OCI-M1 (cell line): ENCODE measurements around the gene TAT.
"Not testable (repeated sequence)": the region's sequence is repeated elsewhere in the genome, so short reads cannot be mapped to it uniquely, and the experiment has no call there.

Experiments used
- DNase-seq: peaks from one replicate; lab custom pipeline; 2025; lab: John Stamatoyannopoulos, UW

TAT gene

DNA sequence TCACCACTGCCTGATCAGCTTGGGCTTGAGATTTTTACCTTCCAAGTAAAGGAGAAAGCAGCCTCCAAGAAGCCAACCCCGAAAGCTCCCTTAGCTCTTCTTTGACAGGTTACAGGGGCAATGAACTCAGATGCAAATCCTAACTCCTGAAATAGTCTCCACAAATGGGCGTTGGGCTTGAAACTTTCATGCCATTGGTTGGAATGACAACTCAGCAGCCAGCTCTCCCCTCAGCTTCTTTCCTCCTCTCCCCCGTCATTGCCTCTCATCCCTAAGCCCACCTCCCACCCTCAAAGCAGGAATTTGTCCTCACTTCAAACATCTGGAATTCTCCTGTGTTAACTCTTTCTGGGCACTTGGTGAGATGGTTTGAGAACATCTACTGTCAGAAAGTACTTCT lies at the start of gene TAT:
Gene TAT (minus strand): TSS at position 122 of the 400 bp plus-strand sequence. CDS start 677 bp downstream, outside the sequence.
- DNase-seq: no peak

DNA sequence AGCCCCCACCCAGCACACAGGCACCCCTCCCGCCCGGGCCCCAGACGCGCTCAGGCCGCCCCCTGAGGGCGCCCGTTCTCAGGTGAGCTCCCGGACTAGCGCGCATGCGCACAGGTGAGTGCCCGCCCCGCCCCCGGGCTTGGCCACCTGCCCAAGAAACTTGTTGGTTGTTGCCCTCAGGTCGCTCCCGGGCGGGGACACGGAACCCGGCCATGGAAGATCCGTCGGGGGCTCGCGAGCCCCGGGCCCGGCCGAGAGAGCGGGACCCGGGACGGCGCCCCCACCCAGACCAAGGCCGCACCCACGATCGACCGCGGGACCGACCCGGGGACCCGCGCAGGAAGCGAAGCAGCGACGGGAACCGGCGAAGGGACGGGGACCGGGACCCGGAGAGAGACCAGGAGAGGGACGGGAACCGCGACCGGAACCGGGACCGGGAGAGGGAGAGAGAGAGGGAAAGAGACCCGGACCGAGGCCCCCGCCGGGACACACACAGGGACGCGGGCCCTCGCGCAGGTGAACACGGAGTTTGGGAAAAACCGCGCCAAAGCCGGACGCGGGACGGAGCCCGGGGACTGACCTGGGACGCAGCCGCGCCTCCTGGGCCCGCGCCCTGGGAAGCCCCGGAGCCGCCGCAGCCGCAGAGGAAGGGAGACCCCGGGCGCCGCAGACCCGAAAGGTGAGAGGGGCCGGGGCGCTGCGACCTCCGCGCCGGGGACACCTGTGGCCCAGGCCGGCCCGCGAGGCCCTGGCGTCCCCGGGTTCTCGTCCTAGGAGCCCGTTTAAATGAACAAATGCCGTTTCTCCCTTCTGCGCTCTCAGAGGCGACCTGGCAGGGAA lies 49.3 kb upstream of the TAT start, which contains the start of gene MARVELD3:
Gene MARVELD3 (plus strand): TSS at position 167 of the 840 bp plus-strand sequence. CDS start 46 bp downstream, at position 213.
- DNase-seq: no peak

DNA sequence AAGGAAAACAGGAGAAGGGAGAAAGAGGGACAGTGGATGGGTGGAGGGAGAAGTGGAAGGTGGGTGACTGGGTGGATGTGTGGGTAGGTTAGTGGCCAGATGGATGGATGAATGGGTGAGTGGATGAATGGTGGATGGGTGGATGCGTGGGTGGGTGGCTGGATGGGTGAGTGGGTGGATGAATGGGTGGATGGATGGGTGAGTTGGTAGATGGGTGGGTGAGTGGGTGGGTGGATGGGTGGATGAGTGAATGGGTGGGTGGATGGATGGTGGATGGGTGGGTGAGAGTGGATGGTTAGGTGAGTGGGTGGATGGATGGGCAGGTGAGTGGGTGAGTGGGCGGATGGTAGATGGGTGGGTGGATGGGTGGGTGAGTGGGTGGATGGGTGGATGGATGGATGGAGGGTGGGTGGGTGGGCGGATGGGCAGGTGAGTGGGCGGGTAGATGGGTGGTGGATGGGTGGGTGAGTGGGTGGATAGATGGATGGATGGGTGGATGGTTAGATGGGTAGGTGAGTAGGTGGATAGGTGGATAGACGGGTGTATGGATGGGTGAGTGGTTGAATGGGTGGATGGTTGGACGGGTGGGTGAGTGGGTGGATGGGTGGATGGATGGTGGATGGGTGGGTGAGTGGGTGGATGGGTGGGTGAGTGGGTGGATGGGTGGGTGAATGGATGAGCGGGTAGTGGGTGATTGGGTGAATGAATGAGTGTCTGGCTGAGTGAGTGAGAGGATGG lies 48.4 kb upstream of the TAT start:
- no peak for DNase-seq

DNA sequence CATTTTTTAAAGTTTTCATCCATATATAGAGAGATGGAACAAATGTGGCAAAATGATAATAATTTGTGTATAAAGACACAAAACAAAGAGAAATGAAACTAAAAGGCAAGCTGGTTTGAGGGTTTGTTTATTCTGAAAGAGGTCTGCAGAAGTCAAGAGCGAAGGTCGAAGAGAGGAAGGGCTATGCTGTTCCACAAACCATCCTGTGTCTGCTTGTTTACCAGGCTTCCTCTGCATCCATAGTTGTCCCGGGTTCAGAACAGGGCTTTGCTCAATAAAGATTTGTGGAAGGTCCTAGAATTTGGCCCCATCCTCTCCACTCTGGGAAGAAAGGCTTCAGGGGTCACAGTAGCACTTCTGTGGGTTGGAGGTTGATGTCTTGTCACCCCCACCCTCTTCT lies 46.7 kb upstream of the TAT start:
- DNase-seq: no peak

GRCh38 chr16:71622088-71622487 lies 45.2 kb upstream of the TAT start:
- no peak for DNase-seq

GRCh38 chr16:71618429-71618828 lies 41.5 kb upstream of the TAT start:
- no peak for DNase-seq

DNA sequence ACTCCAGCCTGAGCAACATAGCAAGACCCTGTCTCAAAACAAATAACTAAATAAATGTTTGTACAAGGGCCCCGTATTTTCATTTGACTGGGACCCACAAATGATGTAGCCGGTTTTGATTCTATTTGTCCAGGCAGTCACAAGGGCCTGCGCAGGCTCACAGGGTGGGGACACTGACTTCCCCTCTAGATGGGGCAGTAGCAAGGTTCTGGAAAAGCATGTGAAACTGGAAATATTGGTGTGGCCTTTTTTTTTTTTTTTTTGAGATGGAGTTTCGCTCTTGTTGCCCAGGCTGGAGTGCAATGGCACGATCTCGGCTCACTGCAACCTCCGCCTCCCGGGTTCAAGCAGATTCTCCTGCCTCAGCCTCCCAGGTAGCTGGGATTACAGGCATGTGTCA lies 38.1 kb upstream of the TAT start:
- not testable (repeated sequence) for DNase-seq

DNA sequence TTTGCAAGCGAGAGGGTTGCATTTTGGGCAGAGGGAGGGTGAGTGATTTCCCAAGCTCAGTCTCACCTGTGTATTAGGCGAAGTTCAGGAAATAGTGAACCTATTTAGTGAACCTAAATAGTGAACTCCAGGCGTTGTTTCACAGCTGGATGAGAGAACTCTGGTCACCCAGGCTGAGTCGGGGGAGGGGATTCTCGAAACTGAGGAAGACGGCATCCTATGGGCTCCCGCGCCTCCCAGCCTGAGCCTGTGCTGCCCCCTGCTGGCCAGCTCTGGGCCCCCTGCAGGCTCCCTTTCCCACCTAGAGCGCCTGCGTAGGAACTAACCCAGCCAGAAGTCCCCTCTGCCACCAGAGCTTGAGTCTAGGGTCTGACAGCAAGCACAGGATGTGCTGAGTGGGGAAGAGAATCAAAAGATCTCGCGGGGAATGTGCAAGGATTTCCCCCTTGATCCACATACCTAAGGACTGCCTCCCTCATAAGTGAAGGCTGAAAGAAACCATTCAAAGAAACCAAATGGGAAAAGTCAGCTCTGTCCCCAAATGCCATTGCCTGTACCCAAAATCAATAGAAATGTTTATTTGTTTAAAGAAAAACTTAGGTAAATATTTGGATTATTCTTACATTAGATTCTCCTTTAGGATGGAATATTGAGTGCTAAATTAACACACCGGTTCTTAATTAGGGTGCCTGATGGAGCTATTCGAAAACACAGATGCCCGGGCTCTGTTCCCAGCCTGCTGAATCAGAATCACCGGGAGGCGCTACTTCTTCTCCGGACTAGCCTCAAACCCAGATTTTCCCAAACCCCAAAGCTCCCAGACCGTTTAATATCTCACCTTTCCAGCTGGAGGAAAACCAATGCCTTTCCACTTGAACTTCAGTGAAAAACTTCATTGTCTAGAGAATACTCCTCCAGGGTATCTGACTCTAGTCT lies 34.3 kb upstream of the TAT start:
- peak; percentile 85 for DNase-seq

GRCh38 chr16:71610447-71610846 lies 33.6 kb upstream of the TAT start:
- no peak for DNase-seq

- DNase-seq: no peak
These were observed 32.2 kb upstream of the TAT start for GRCh38 chr16:71609066-71609465.

DNA sequence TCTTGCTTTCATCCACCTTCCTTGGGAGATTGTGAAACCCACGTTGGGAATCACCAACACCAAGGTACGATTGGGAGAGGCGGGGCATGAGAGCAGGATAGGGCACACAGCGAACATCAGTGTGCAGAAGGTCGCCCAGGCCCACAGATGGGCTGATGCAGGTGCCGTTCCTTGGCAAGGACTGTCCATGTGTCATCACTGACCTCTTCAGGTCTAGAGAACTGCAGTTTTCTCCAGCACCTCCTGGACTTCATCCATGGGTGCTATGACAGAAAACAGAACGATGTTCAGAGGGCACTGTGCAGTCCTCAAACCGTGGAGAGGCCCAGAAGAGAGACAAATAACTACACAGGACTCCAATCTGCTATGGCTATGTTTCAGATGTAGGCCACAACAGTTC lies 23.9 kb upstream of the TAT start:
- DNase-seq: no peak

DNA sequence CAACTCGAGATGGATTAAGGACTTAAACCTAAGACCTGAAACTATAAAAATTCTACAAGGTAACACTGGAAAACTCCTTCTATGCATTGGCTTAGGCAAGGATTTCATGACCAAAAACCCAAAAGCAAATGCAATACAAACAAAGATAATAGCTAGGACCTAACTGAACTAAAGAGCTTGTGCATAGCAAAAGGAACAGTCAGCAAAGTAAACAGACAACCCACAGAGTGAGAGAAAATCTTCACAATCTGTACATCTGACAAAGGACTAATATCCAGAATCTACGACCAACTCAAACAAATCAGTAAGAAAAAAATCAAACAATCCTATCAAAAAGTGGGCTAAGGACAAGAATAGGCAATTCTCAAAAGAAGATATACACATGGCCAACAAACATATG lies 21.5 kb upstream of the TAT start:
- DNase-seq: not testable (repeated sequence)

- not testable (repeated sequence) for DNase-seq
These were observed 18.5 kb upstream of the TAT start for GRCh38 chr16:71595340-71595826.

- DNase-seq: no peak
These were observed 17.2 kb upstream of the TAT start for GRCh38 chr16:71594000-71594646.

- no peak for DNase-seq
These were observed 16.4 kb upstream of the TAT start for GRCh38 chr16:71593048-71593999.

GRCh38 chr16:71591917-71592316 lies 15.0 kb upstream of the TAT start:
- no peak for DNase-seq

GRCh38 chr16:71590584-71590983 lies 13.7 kb upstream of the TAT start:
- no peak for DNase-seq

GRCh38 chr16:71590071-71590470 lies 13.2 kb upstream of the TAT start:
- not testable (repeated sequence) for DNase-seq

GRCh38 chr16:71589334-71589733 lies 12.4 kb upstream of the TAT start:
- DNase-seq: not testable (repeated sequence)

DNA sequence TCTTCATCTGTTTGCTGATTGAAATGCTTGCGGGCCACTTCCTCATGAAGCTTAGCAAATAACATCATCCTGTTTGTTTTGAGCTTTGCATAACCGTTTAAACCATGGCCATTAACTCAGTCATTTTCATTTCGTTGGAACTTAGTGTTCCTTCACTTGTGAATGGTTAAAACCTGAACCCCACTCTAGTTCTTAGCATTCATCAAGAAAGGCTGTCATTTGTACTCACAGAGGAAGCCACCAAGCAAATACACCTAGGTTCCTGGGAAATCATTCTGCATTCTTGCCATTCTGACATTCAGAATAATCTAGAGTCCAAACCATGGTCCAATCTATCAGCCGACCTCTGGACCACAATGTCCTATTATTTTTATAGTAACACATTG lies 8.4 kb upstream of the TAT start:
- no peak for DNase-seq
